ENCODE data around the gene CSNK2B. TPM values are rescaled to one million over a fixed set of nuclear protein-coding genes. Genes with fewer than 3 reads are reported as not detected.

CSNK2B gene
- polyA plus RNA-seq, 3 donors from 2014 or later: 253 to 291 (median 289) TPM

DNA sequence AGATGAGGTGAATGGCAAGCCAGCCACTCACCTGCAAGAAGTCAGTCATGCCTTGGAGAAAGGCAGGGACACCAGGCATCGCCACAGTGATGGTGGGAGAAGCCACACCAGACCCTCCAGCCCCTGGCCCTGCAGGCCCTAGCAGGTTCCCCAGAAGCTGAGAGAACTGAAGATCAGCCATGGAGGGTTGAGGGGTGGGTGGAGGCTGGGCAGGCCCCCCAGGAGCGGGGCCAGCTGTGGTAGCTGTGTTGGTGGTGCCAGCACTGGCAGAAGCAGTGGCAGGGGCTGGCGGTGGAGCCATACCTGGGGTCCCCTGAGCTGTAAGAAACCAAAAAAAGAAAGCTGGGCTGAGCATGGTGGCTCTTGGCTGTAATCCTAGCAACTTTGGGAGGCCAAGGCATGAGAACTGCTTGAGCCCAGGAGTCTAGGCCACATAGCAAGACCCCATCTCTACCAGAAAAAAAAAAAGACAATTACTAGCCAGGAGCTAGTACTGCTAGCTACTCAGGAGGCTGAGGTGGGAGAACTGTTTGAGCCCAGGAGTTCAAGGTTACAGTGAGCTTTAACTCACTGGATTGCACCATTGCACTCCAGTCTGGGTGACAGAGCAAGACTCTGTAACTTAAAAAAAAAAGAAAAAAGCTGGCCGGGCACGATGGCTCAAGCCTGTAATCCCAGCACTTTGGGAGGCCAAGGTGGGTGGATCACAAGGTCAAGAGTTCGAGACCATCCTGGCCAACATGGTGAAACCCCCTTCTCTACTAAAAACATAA is 22.9 kb upstream of the CSNK2B start:
- no peaks in the 10 kb centered on the region for H3K9me3 Mint-ChIP-seq
- H3K4me1 Mint-ChIP-seq: peaks cover 0 to 7% of the 10 kb centered on the region in 2 donors
- peaks cover 0 to 3% (median 0%) of the 10 kb centered on the region in 3 donors for H3K27me3 Mint-ChIP-seq (ENCODE audit: low read depth in 3 of 3)
- H3K36me3 Mint-ChIP-seq: peaks cover 11 to 51% (median 14%) of the 10 kb centered on the region in 3 donors
- DNase-seq: no peak
- H3K27ac Mint-ChIP-seq: no peak overlapping the region
- H3K4me3 Mint-ChIP-seq: no peak overlapping the region

DNA sequence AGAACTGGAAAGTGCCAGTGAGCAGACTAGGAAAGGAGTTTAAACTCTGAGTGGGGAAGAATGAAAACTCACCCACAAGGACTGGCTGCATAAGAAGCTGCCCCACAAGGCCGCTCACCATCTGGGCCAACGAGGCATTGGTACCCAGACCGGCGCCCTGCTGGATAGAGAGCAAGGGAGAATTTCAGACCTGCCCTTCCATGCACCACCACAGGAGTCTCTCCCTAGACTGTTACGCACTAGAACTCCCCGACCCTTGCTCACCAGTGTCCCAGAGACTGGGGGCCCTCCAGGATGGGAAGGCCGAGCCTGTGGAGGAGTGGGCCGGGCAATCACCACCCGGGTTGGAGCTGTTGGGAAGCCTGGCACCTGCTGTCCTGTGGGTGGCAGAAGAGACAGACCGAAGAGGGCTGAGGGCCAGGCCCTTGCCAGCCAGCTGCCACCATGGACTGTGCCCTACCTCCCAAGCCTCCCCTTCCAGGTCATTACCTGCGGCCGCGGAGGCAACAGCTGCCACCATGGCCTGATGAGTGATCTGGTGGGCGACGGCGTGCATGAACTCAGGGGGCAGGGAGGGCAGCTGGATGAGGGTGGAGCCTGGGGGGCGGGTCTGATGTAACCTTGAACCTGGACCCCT is 21.9 kb upstream of the CSNK2B start:
- Mint-ChIP-seq H3K4me1 (peaks cover 0 to 7% of the 10 kb centered on the region in 2 donors), H3K36me3 (peaks cover 11 to 56% (median 14%) of the 10 kb centered on the region in 3 donors), H3K27ac (no peak overlapping the region), H3K9me3 (no peaks in the 10 kb centered on the region), H3K4me3 (no peak overlapping the region), H3K27me3 (ENCODE audit: low read depth in 3 of 3) (peaks cover 0 to 5% (median 0%) of the 10 kb centered on the region in 3 donors)
- no peak for DNase-seq

DNA sequence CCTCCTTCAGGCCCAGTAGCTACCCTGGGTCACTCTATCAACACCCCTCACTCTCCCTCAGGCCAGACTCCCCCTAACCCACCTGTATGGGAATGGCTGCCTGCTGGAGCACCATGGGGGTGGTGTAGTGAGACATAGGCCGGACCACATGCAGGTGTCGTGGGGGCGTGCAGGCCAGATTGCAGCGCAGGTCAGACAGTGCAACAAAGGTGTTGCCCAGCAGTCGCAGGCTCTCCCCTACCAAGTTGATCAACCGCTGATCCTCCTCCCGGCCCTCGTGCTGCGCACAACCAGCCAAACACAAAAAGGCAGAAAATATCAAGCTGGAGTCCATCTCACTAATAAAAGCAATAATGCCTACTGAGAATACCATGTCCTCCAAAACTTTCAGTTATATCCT is 20.6 kb upstream of the CSNK2B start:
- Mint-ChIP-seq H3K36me3 (peaks cover 11 to 57% (median 19%) of the 10 kb centered on the region in 3 donors), H3K9me3 (no peaks in the 10 kb centered on the region), H3K27me3 (ENCODE audit: low read depth in 3 of 3) (peaks cover 0 to 5% (median 0%) of the 10 kb centered on the region in 3 donors), H3K27ac (peak overlapping the region in 3 of 6 donors; percentile 61 to 74 (median 69)), H3K4me1 (peaks cover 10 to 19% of the 10 kb centered on the region in 2 donors), H3K4me3 (no peak overlapping the region)
- no peak for DNase-seq

DNA sequence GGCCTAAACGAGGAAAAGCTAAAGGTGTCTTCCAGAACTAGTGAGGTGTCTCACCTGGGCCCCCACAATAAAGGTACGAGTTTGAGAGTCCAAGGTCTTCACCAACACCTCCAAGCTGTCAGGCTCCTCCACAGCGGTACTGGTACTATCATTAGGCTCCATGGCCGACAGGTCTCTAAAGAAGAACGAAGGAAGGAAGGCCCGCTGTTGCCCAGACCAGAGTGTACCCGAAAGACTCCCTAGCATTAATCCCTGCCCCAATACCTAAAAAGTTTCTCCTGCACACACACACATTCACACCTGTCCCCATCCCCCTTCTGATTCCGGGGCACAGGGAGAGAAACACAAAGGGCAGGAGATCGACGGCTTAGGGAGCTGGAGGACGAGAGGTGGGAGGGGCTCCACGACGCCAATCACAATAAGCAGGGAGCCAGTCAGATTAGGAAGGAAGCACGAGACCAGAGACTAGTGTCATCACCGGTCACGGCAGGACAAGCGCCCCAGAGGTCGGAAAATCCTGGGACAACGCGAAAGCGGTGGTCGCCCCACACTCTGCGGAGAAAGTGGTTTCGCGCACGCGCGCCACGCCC is 14.2 kb upstream of the CSNK2B start:
- DNase-seq: no peak
- Mint-ChIP-seq H3K4me3 (peak overlapping the region; percentile 95 to 99 (median 95)), H3K4me1 (peaks cover 49 to 63% of the 10 kb centered on the region in 2 donors), H3K36me3 (peaks cover 8 to 25% (median 11%) of the 10 kb centered on the region in 3 donors), H3K27ac (peak overlapping the region; percentile 98 to 100 (median 100)), H3K27me3 (ENCODE audit: low read depth in 3 of 3) (peaks cover 16 to 24% (median 16%) of the 10 kb centered on the region in 3 donors), H3K9me3 (no peaks in the 10 kb centered on the region)

DNA sequence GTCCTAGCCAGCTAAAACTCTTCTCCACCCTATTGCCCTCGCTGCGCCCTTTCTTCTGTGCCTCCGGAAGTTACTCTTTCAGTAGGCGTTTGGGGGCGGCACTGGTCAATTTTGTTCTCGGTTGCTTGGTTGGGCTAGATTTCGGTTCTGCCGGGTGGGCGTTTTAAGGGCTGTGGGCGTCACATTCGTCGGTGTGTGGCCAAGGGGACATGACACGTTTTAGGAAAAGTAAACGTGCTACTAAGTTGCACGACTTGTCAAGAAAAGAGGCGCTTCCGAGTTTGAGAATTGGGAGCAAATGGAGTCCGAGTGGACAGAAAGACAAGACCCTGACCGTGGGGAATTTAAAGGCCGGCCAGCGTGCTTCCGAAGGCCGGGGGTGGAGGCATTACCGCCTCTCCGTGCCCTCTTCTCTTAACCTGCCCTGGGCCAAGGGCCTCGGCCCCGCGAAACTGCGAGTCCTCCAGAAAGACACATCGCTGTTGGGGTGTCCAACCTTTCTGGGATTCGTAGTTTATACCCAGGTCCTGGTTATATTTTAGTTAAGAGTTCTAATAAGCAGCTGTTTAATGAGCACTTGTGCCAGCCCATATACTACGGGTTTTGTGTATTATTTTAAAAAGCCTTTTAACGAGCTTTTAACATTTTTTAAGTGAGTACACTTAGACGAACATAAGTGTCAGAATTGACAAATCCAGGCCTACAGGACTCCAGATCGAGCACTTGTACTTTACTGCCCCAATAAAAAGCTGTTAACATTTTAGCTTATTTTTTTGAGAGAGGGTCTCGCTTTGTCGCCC is 12.8 kb upstream of the CSNK2B start:
- Mint-ChIP-seq H3K9me3 (no peaks in the 10 kb centered on the region), H3K4me3 (peak overlapping the region; percentile 95 to 99 (median 95)), H3K36me3 (peaks cover 4 to 19% (median 11%) of the 10 kb centered on the region in 3 donors), H3K4me1 (peaks cover 58 to 77% of the 10 kb centered on the region in 2 donors), H3K27ac (peak overlapping the region; percentile 98 to 100 (median 100)), H3K27me3 (ENCODE audit: low read depth in 3 of 3) (peaks cover 16 to 24% (median 16%) of the 10 kb centered on the region in 3 donors)
- peak; percentile 93 to 96 (median 95) for DNase-seq

DNA sequence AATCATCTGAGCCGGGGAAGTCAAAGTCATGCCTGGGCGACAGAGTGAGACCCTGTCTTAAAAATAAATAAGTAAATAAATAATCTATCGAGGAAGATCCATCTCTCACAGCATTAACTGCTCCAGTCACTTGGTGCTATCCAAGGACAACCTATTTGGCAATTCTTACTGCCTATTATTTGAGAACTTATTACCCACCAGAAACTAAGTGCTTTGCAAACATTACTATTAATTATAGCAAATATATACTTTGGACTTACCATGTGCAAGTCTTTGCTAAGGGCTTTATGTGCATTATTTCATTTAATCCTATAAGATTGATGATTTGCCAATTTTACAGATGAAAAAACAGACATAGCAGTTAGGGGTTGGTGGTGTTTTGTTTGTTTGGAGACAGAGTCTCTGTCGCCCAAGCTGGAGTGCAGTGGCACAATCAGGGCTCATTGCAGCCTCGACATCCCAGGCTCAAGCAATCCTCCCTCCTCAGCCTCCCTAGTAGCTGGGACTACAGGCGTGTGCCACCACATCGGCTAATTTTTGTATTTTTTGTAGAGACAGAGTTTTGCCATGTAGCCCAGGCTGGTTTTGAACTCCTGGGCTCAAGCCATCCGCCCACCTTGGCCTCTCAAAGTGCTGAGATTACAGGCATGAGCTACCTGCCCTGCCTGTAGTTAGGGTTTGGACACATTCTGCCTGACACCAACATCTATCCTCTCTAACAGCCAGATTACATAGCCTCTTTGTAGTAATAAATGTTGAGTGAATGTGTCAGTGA is 11.1 kb upstream of the CSNK2B start:
- peaks cover 4 to 10% (median 5%) of the 10 kb centered on the region in 3 donors for H3K36me3 Mint-ChIP-seq
- peaks cover 16 to 22% (median 16%) of the 10 kb centered on the region in 3 donors for H3K27me3 Mint-ChIP-seq (ENCODE audit: low read depth in 3 of 3)
- DNase-seq: no peak
- peak overlapping the region in 2 of 5 donors; percentile 35 to 38 for H3K4me3 Mint-ChIP-seq
- peaks cover 68 to 86% of the 10 kb centered on the region in 2 donors for H3K4me1 Mint-ChIP-seq
- no peaks in the 10 kb centered on the region for H3K9me3 Mint-ChIP-seq
- H3K27ac Mint-ChIP-seq: peak overlapping the region in 3 of 6 donors; percentile 4 to 71 (median 43)

DNA sequence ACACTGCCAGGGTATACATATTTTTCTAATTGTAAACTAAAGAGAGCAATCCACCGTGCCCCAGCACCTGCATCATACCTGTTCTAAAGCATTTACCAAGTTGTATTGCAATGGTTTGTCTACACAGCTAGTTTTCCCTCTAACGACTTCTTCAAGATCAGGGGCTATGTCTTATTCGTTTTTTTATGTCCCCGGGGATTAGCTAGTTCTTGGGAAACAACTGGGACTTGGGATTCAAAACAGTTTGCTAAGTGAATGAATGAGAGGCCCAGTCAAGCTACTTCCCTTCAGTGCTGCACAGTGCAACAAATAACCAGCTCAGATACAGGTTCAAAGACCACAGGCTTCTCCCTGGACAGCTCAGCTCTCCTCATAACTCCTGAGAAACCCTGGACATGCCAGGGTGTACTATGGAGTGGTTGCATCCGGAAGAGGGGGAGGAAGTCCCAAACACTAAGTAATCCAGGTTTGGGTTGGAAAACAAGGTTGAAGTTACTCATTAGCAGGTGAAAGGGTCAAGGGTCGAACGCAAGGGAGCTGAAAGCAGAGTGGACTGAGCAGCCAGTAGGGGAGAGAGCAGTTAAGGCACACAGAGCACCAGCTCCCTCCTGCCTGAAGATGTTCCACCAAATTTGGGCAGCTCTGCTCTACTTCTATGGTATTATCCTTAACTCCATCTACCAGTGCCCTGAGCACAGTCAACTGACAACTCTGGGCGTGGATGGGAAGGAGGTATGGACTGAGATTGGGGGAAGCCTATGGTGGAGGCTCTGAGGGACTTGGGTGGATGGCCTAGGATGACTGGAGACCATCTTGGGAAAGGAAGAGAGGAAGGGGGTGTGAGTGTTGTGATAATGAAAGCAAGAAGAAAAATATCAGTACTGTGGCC is 10.3 kb upstream of the CSNK2B start, which contains the start of gene APOM:
Gene APOM, plus strand, starts transcription at position 546 of the 889 bp plus-strand sequence. Its CDS starts 73 bp downstream, at position 619.
- Mint-ChIP-seq H3K4me3 (peak within 1 kb of the TSS in 1 of 5 donors; percentile 35), H3K27me3 (ENCODE audit: low read depth in 3 of 3) (peaks cover 16 to 22% (median 16%) of the 10 kb centered on the region in 3 donors), H3K4me1 (peaks cover 70 to 83% of the 10 kb centered on the region in 2 donors), H3K9me3 (no peaks in the 10 kb centered on the region), H3K27ac (peak within 1 kb of the TSS; percentile 23 to 88 (median 57)), H3K36me3 (peaks cover 4 to 10% (median 5%) of the 10 kb centered on the region in 3 donors)
- DNase-seq: no peak

DNA sequence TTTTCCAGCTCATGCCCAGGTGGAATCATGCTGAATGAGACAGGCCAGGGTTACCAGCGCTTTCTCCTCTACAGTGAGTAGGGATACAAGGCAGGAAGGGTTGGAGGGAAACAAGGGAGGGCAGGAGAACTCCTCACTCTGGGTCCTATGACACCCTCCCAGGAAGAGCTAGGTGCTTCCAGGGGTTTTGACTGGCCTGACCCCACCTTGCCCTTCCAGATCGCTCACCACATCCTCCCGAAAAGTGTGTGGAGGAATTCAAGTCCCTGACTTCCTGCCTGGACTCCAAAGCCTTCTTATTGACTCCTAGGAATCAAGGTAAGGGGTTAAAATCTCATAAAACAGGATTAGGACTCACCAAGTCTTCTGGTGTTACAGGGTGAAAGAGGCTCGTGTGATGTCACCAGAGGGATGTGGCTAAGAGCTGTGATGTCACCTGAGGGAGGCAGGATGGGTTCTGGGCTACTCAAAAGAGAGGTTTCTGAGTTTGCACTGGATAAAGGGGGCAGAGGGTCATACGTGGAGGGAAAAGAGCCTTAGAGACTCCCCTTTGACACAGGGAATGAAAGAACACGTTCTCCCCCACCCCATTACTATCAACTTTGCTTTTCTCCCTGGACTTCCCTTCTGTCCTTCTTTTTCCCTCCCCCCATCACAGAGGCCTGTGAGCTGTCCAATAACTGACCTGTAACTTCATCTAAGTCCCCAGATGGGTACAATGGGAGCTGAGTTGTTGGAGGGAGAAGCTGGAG is 8.3 kb upstream of the CSNK2B start:
- Mint-ChIP-seq H3K4me1 (peaks cover 66 to 76% of the 10 kb centered on the region in 2 donors), H3K27me3 (ENCODE audit: low read depth in 3 of 3) (peaks cover 3 to 7% (median 5%) of the 10 kb centered on the region in 3 donors), H3K9me3 (no peaks in the 10 kb centered on the region), H3K4me3 (peak overlapping the region; percentile 42 to 87 (median 59)), H3K27ac (peak overlapping the region; percentile 70 to 84 (median 80)), H3K36me3 (peaks cover 4 to 8% (median 5%) of the 10 kb centered on the region in 3 donors)
- DNase-seq: peak in 1 of 3 donors; percentile 11

DNA sequence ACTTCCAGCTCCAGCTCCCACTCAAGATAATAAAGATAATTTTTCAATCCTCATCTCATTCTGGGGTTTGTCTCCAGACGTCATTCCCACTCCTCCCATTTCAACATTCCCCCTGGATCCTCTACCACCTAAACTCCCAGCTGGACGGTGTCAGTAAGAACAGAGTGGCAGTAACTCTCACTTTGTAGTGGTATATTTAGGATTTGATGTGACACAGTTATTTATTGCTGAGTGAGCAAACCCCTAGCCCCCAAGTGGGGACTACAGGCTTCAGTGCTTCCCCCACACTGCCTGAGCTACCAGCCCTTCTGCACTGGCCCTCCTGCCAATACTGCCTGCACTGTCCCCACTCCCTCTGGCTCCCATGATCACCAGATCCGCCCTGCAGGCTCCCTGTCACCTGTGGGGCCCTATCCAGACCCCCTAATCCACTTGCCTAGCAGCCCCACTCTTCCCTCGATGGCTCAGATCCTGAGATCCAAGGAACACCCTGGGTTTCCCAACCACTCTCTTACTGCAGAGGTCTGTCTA is 7.7 kb upstream of the CSNK2B start:
- H3K9me3 Mint-ChIP-seq: no peaks in the 10 kb centered on the region

DNA sequence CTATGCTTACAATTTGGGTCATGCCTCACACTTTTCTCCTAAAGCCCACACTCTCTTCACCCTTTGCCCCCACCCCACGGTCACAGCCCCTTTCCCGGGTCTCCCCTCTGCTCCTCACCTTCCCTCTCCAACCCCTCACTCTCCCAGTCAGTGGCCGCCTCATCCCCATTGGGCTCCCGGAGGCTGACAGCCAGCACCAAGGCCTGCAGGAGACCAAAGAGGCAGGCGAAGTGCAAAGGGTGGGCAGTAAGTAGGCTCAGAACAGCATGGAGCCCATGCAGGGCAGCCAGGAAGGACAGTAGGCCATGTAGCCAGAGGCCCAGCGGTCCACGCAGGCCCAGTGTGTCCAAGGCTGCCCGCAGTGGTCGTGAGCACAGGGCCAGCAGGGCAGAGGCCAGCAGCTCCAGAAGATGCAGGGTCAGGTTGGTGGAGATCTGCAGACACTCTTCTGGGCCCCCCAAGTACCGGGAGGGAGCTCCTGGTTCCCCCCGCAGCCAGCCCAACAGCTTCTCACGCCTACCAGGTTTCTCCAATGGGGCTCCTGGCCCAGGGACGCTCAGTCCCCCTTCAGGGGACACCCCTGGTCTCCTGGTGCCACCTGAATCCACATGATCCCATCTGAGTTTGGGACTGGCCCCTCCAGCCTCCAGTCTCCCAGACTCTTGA is 6.8 kb upstream of the CSNK2B start:
- Mint-ChIP-seq H3K9me3 (no peaks in the 10 kb centered on the region), H3K27me3 (ENCODE audit: low read depth in 3 of 3) (peaks cover 0 to 4% (median 1%) of the 10 kb centered on the region in 3 donors), H3K4me1 (peaks cover 70 to 77% of the 10 kb centered on the region in 2 donors), H3K27ac (peak overlapping the region; percentile 83 to 93 (median 88)), H3K4me3 (peak overlapping the region; percentile 87 to 91 (median 90)), H3K36me3 (peaks cover 4 to 14% (median 5%) of the 10 kb centered on the region in 3 donors)
- DNase-seq: no peak

More for the DNA sequence above, 7.7 kb upstream of the CSNK2B start:
- Mint-ChIP-seq H3K4me3 (peak overlapping the region; percentile 10 to 87 (median 48)), H3K27ac (peak overlapping the region; percentile 45 to 83 (median 74)), H3K4me1 (peaks cover 65 to 72% of the 10 kb centered on the region in 2 donors), H3K27me3 (ENCODE audit: low read depth in 3 of 3) (peaks cover 0 to 4% (median 0%) of the 10 kb centered on the region in 3 donors), H3K36me3 (peaks cover 4 to 8% (median 5%) of the 10 kb centered on the region in 3 donors)
- no peak for DNase-seq
